GM12801 (cell line): ENCODE results near the gene ARHGAP23.

Experiments used
- CTCF ChIP-seq: IDR thresholded peaks from one replicate; pipeline ENCODE4 v1.5.1; 2011; ENCODE audit warnings: control low read depth; ENCODE audit not compliant: insufficient read length; ENCODE audit errors: extremely low read depth

ARHGAP23 gene

GRCh38 chr17:38428112-38428642 lies at the start of gene ARHGAP23:
ARHGAP23 (plus strand) TSS chr17:38428464; CDS start chr17:38428486, 22 bp downstream.
- TF ChIP-seq CTCF: no peak

- TF ChIP-seq CTCF: no peak
Measured at GRCh38 chr17:38379448-38379847, 48.8 kb upstream of the ARHGAP23 start.

- no peak for TF ChIP-seq CTCF
Measured at GRCh38 chr17:38395090-38395489, 33.2 kb upstream of the ARHGAP23 start.

GRCh38 chr17:38397227-38397626 lies 31.0 kb upstream of the ARHGAP23 start:
- no peak for TF ChIP-seq CTCF

GRCh38 chr17:38400286-38400685 lies 28.0 kb upstream of the ARHGAP23 start:
- TF ChIP-seq CTCF: no peak

- TF ChIP-seq CTCF: no peak
Measured at GRCh38 chr17:38401459-38401858, 26.8 kb upstream of the ARHGAP23 start.

- TF ChIP-seq CTCF: no peak
Measured at GRCh38 chr17:38402897-38403296, 25.4 kb upstream of the ARHGAP23 start.

- no peak for TF ChIP-seq CTCF
Measured at GRCh38 chr17:38403491-38403890, 24.8 kb upstream of the ARHGAP23 start.
